HG02571 (cell line): ENCODE results near the gene ZNF462.
"Not testable (repeated sequence)": the region's sequence is repeated elsewhere in the genome, so short reads cannot be mapped to it uniquely, and the experiment has no call there.

Experiments
- ATAC-seq: cut with Tn5 transposase; IDR thresholded peaks from one replicate; pipeline ENCODE4 v1.9.1; 2021; ENCODE audit warnings: mild to moderate bottlenecking, moderate library complexity; ENCODE audit not compliant: unreplicated experiment

ZNF462 gene

GRCh38 chr9:106862821-106863720 is at the start of gene ZNF462:
TSS of gene ZNF462 (plus strand) at chr9:106863166. CDS start at chr9:106923384, 60,218 bp downstream.
- ATAC-seq: no peak

GRCh38 chr9:106816524-106816923 is 46.4 kb upstream of the ZNF462 start:
- ATAC-seq: no peak

GRCh38 chr9:106818034-106818433 is 44.9 kb upstream of the ZNF462 start:
- ATAC-seq: no peak

GRCh38 chr9:106820866-106821265 is 42.1 kb upstream of the ZNF462 start:
- no peak for ATAC-seq

- no peak for ATAC-seq
Observed at GRCh38 chr9:106828070-106828469, 34.9 kb upstream of the ZNF462 start.

GRCh38 chr9:106828965-106829364 is 34.0 kb upstream of the ZNF462 start:
- no peak for ATAC-seq

- ATAC-seq: no peak
Observed at GRCh38 chr9:106829666-106830408, 33.1 kb upstream of the ZNF462 start.

- no peak for ATAC-seq
Observed at GRCh38 chr9:106830527-106831150, 32.3 kb upstream of the ZNF462 start.

GRCh38 chr9:106834888-106835287 is 28.1 kb upstream of the ZNF462 start:
- no peak for ATAC-seq

- no peak for ATAC-seq
Observed at GRCh38 chr9:106835840-106836239, 27.1 kb upstream of the ZNF462 start.

- ATAC-seq: no peak
Observed at GRCh38 chr9:106843371-106843770, 19.6 kb upstream of the ZNF462 start.

- no peak for ATAC-seq
Observed at GRCh38 chr9:106846307-106846706, 16.7 kb upstream of the ZNF462 start.

GRCh38 chr9:106846857-106847256 is 16.1 kb upstream of the ZNF462 start:
- ATAC-seq: no peak

- ATAC-seq: not testable (repeated sequence)
Observed at GRCh38 chr9:106851640-106852039, 11.3 kb upstream of the ZNF462 start.

GRCh38 chr9:106857811-106858470 is 5.0 kb upstream of the ZNF462 start:
- no peak for ATAC-seq

GRCh38 chr9:106859957-106860720 is 2.8 kb upstream of the ZNF462 start:
- ATAC-seq: no peak

GRCh38 chr9:106860721-106861639 is 2.0 kb upstream of the ZNF462 start:
- ATAC-seq: no peak

- ATAC-seq: no peak
Observed at GRCh38 chr9:106861640-106862109, 1.3 kb upstream of the ZNF462 start.
